ENCODE data around the gene CDT1. TPM values are rescaled to one million over a fixed set of nuclear protein-coding genes. Genes with fewer than 3 reads are reported as not detected.

Gene CDT1
- total RNA-seq, 1 experiment from 2014 or later, result 160 TPM

- TF ChIP-seq SP1 (IDR thresholded peaks at IDR 0.05; ENCODE audit: low read depth) (no peak), CTCF (IDR thresholded peaks at IDR 0.05 in 2 of 3, conservative IDR thresholded peaks at IDR 0.05 in 1 of 3; ENCODE audit: borderline replicate concordance in 1 of 3, insufficient read depth in 1 of 3, low read depth in 2 of 3, low read length in 2 of 3) (no peak), REST (IDR thresholded peaks at IDR 0.05; ENCODE audit: low read depth) (no peak), ZBTB33 (IDR thresholded peaks at IDR 0.05; ENCODE audit: extremely low read depth, insufficient replicate concordance, low read length) (no peak), RAD21 (IDR thresholded peaks at IDR 0.05; ENCODE audit: low read depth) (no peak), EZH2phosphoT487 (IDR thresholded peaks at IDR 0.05; ENCODE audit: borderline replicate concordance) (no peak), CBX3 (IDR thresholded peaks at IDR 0.05; ENCODE audit: low read depth) (no peak), SIN3A (IDR thresholded peaks at IDR 0.05; ENCODE audit: low read depth) (no peak), TCF7L2 (IDR thresholded peaks at IDR 0.05; ENCODE audit: borderline replicate concordance, extremely low read depth, insufficient read depth, insufficient read length) (no peak), YY1 (IDR thresholded peaks at IDR 0.05; ENCODE audit: extremely low read depth, insufficient replicate concordance, low read depth, low read length) (no peak), ZFX (IDR thresholded peaks at IDR 0.05) (no peak), POLR2AphosphoS5 (IDR thresholded peaks at IDR 0.05; ENCODE audit: low read depth, low read length) (no peak), CEBPB (IDR thresholded peaks at IDR 0.05; ENCODE audit: low read depth) (no peak), EZH2 (IDR thresholded peaks at IDR 0.05) (no peak), MAX (IDR thresholded peaks at IDR 0.05) (no peak), ELF1 (IDR thresholded peaks at IDR 0.05; ENCODE audit: borderline replicate concordance, low read depth) (no peak), FOSL1 (IDR thresholded peaks at IDR 0.05; ENCODE audit: low read depth) (no peak), SRF (IDR thresholded peaks at IDR 0.05; ENCODE audit: low read depth) (no peak), EGR1 (IDR thresholded peaks at IDR 0.05; ENCODE audit: low read depth) (no peak)
- intact Hi-C loops (cut with micrococcal nuclease), result no loop called here
- Histone ChIP-seq H3K9me2 (ENCODE audit: insufficient read depth) (no peaks in the 10 kb centered on the region), H3K79me2 (ENCODE audit: insufficient read depth, low read length) (no peaks in the 10 kb centered on the region), H3K4me3 (replicated peaks in 1 of 2; ENCODE audit: low read depth in 1 of 2, low read length in 2 of 2) (no peak overlapping the region), H3K27me3 (ENCODE audit: insufficient read depth, low read length) (no peaks in the 10 kb centered on the region), H4K20me1 (ENCODE audit: insufficient read depth) (no peaks in the 10 kb centered on the region), H3K4me1 (ENCODE audit: control insufficient read depth in 1 of 2, insufficient read depth in 2 of 2, low read length in 2 of 2) (no peaks in the 10 kb centered on the region), H3K27ac (ENCODE audit: low read depth, low read length) (no peak overlapping the region), H3K9me3 (ENCODE audit: control insufficient read depth in 1 of 2, insufficient read depth in 1 of 2, low read depth in 1 of 2, low read length in 2 of 2) (no peaks in the 10 kb centered on the region), H3K4me2 (ENCODE audit: low read length) (no peak overlapping the region), H3K36me3 (ENCODE audit: control insufficient read depth in 1 of 2, insufficient read depth in 2 of 2, low read length in 2 of 2) (no peaks in the 10 kb centered on the region), H3K9ac (ENCODE audit: low read length) (no peak overlapping the region), H2AFZ (ENCODE audit: low read depth, low read length, poor library complexity, severe bottlenecking) (no peak overlapping the region)
- BruUV-seq (replicated peaks), result no TSS peak
- DNase-seq (ENCODE audit: low read depth, low spot score) (no peak), ATAC-seq (no peak)
- RAD21 ChIA-PET (ENCODE audit: low non-redundant PET in 1 of 2, low total read pairs in 2 of 2, uncharacterized antibody in 2 of 2, unreplicated experiment in 2 of 2), result no interaction called here
- CTCF ChIA-PET, result no interaction called here
- POLR2A ChIA-PET, result no interaction called here
Observed at GRCh38 chr16:88842308-88842756, 38.7 kb downstream of the CDT1 start.
